ENCODE data around the gene RBL2.
"Not testable (repeated sequence)": the region's sequence is repeated elsewhere in the genome, so short reads cannot be mapped to it uniquely, and the experiment has no call there.

Gene RBL2

GRCh38 chr16:53434377-53435065 is at the start of gene RBL2:
TSS of gene RBL2 (plus strand) at chr16:53434471. CDS start at chr16:53434557, 86 bp downstream.
- in situ Hi-C loops (cut with HindIII; ENCODE audit: low sequenced_read_pairs) = no loop called here

GRCh38 chr16:53384610-53385009 is 49.7 kb upstream of the RBL2 start:
- in situ Hi-C loops (cut with HindIII; ENCODE audit: low sequenced_read_pairs) = not testable (repeated sequence)

- in situ Hi-C loops (cut with HindIII; ENCODE audit: low sequenced_read_pairs) = no loop called here
Measured at GRCh38 chr16:53404959-53405358, 29.3 kb upstream of the RBL2 start.

GRCh38 chr16:53412549-53412948 is 21.7 kb upstream of the RBL2 start:
- in situ Hi-C loops (cut with HindIII; ENCODE audit: low sequenced_read_pairs) = no loop called here

GRCh38 chr16:53413864-53414263 is 20.4 kb upstream of the RBL2 start:
- in situ Hi-C loops (cut with HindIII; ENCODE audit: low sequenced_read_pairs) = no loop called here

- in situ Hi-C loops (cut with HindIII; ENCODE audit: low sequenced_read_pairs) = no loop called here
Measured at GRCh38 chr16:53414381-53414780, 19.9 kb upstream of the RBL2 start.

GRCh38 chr16:53415504-53415903 is 18.8 kb upstream of the RBL2 start:
- in situ Hi-C loops (cut with HindIII; ENCODE audit: low sequenced_read_pairs) = no loop called here

GRCh38 chr16:53417011-53417410 is 17.3 kb upstream of the RBL2 start:
- in situ Hi-C loops (cut with HindIII; ENCODE audit: low sequenced_read_pairs) = no loop called here

- in situ Hi-C loops (cut with HindIII; ENCODE audit: low sequenced_read_pairs) = no loop called here
Measured at GRCh38 chr16:53417976-53418375, 16.3 kb upstream of the RBL2 start.

GRCh38 chr16:53419383-53419709 is 14.9 kb upstream of the RBL2 start:
- in situ Hi-C loops (cut with HindIII; ENCODE audit: low sequenced_read_pairs) = not testable (repeated sequence)

GRCh38 chr16:53421248-53421647 is 13.0 kb upstream of the RBL2 start:
- in situ Hi-C loops (cut with HindIII; ENCODE audit: low sequenced_read_pairs) = no loop called here

GRCh38 chr16:53423968-53424367 is 10.3 kb upstream of the RBL2 start:
- in situ Hi-C loops (cut with HindIII; ENCODE audit: low sequenced_read_pairs) = not testable (repeated sequence)

- in situ Hi-C loops (cut with HindIII; ENCODE audit: low sequenced_read_pairs) = no loop called here
Measured at GRCh38 chr16:53428681-53429080, 5.6 kb upstream of the RBL2 start.

- in situ Hi-C loops (cut with HindIII; ENCODE audit: low sequenced_read_pairs) = no loop called here
Measured at GRCh38 chr16:53429221-53429943, 4.9 kb upstream of the RBL2 start.

- in situ Hi-C loops (cut with HindIII; ENCODE audit: low sequenced_read_pairs) = no loop called here
Measured at GRCh38 chr16:53430363-53430762, 3.9 kb upstream of the RBL2 start.

- in situ Hi-C loops (cut with HindIII; ENCODE audit: low sequenced_read_pairs) = no loop called here
Measured at GRCh38 chr16:53433509-53433908, 762 bp upstream of the RBL2 start.

- in situ Hi-C loops (cut with HindIII; ENCODE audit: low sequenced_read_pairs) = no loop called here
Measured at GRCh38 chr16:53433930-53434376, 318 bp upstream of the RBL2 start.

- in situ Hi-C loops (cut with HindIII; ENCODE audit: low sequenced_read_pairs) = no loop called here
Measured at GRCh38 chr16:53435066-53435688, 906 bp downstream of the RBL2 start.

- in situ Hi-C loops (cut with HindIII; ENCODE audit: low sequenced_read_pairs) = no loop called here
Measured at GRCh38 chr16:53440125-53440524, 5.9 kb downstream of the RBL2 start.

- in situ Hi-C loops (cut with HindIII; ENCODE audit: low sequenced_read_pairs) = no loop called here
Measured at GRCh38 chr16:53445534-53445933, 11.3 kb downstream of the RBL2 start.

- in situ Hi-C loops (cut with HindIII; ENCODE audit: low sequenced_read_pairs) = no loop called here
Measured at GRCh38 chr16:53446090-53446489, 11.8 kb downstream of the RBL2 start.
